Activated CD4-positive, alpha-beta memory T cell treated with anti-CD3 and anti-CD28 coated beads for 36 hours (primary cell): ENCODE data around the gene S100A6. TPM values are rescaled to one million over a fixed set of nuclear protein-coding genes. Genes with fewer than 3 reads are reported as not detected.

Experiments
- CTCF ChIA-PET: fragments of 350-600 bp; sonication (Branson Sonifier 250); formaldehyde crosslinking; loops from one replicate; lab custom pipeline; 2021; ENCODE audit warnings: antibody characterized with exemption, inconsistent platforms; lab: Charles Lee
- POLR2A ChIA-PET: fragments of 350-600 bp; sonication (Branson Sonifier 250); formaldehyde crosslinking; loops from one replicate; lab custom pipeline; 2021; ENCODE audit warnings: antibody characterized with exemption; lab: Charles Lee
- DNase-seq: peaks from one replicate; pipeline ENCODE4 v3.0.0-alpha.2; 2020
- H3K27ac Mint-ChIP-seq: one replicate; pipeline ENCODE4 v1.8.0; 2021; ENCODE audit warnings: mixed read lengths
- H3K27me3 Mint-ChIP-seq: one replicate; pipeline ENCODE4 v1.8.0; 2021; ENCODE audit warnings: mixed read lengths
- H3K36me3 Mint-ChIP-seq: one replicate; pipeline ENCODE4 v1.8.0; 2021; ENCODE audit warnings: mixed read lengths
- H3K4me1 Mint-ChIP-seq: one replicate; pipeline ENCODE4 v1.8.0; 2021; ENCODE audit warnings: low read depth, mixed read lengths
- H3K4me3 Mint-ChIP-seq: one replicate; pipeline ENCODE4 v1.8.0; 2021; ENCODE audit warnings: mild to moderate bottlenecking, mixed read lengths
- H3K9me3 Mint-ChIP-seq: one replicate; pipeline ENCODE4 v1.8.0; 2021; ENCODE audit warnings: mixed read lengths
- intact Hi-C: fragments of 100-400 bp; cut with micrococcal nuclease; formaldehyde crosslinking; loops from one replicate; pipeline ENCODE4 v1.15.1; 2023
- total RNA-seq, 2 experiments: library from RNA; stranded (reverse); gene quantifications; one replicate each; pipeline ENCODE4 v1.2.3, GENCODE V29; 2021

The S100A6 gene
- total RNA-seq, 2 experiments from 2014 or later: 503 to 513 TPM

DNA sequence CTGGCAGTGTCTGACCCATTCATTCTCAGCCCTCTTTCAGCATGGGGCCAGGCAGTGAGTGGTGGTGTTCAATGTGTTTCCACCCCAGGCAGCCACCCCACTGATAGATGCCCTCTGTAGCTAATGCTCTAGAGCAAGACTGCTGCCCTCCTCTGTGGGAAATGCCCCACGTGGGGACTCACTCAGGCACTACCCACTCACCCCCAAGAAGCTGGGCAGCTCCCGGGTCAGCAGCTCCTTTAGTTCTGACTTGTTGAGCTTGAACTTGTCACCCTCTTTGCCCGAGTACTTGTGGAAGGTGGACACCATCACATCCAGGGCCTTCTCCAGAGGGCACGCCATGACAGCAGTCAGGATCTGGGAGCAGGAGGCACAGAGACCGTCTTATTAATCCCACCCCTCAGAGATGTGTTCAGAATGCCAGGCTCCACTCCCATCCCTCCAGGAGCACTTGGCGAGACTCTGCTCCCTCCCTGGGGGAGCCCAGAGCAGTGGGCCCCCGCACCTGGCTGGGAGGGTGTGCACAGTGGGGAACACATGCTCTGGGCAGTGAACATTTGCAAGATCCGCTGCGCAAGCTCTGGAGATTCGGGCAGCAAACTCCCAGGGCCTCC, 8.8 kb upstream of the S100A6 start:
- H3K27me3 Mint-ChIP-seq: no peaks in the 10 kb centered on the region
- no peak for DNase-seq
- intact Hi-C loops: loop anchor here (1.0 to 10.0 kb wide), 5 partner anchors 8 to 1510 kb away; partner anchors contain the start of genes CREB3L4, S100A11 and SLC39A1
- H3K4me1 Mint-ChIP-seq: peaks cover 82% of the 10 kb centered on the region
- peaks cover 30% of the 10 kb centered on the region for H3K36me3 Mint-ChIP-seq
- H3K4me3 Mint-ChIP-seq: peak overlapping the region; percentile 92
- H3K9me3 Mint-ChIP-seq: no peaks in the 10 kb centered on the region
- peak overlapping the region; percentile 99 for H3K27ac Mint-ChIP-seq
- ChIA-PET CTCF (interaction anchor here (0.6 to 5.4 kb wide), 9 partner anchors 9 to 34 kb away, joined by 3 to 66 read pairs (median 19); partner anchors contain the start of genes S100A2 and S100A6), POLR2A (interaction anchor here (0.9 to 4.2 kb wide), 9 partner anchors 9 to 423 kb away, joined by 3 to 96 read pairs (median 6); partner anchors contain the start of genes CHTOP, CREB3L4, S100A2 and S100A6)

DNA sequence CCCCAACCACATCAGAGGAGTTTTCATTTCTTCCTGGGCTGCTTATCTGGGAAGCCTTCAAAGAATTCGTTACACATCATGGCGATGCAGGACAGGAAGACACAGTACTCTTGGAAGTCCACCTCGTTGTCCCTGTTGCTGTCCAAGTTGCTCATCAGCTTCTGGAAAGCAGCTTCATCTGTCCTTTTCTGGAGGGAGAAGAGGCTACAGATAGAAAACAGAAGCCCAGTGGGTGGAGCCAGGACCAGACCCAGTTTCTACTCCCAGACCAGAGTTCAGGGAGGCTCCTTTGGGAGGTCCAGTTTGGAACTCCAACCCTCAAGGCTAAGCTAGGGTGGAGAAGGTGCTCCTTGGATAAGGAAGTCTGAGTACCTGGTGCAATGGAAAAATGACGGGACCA, 7.9 kb upstream of the S100A6 start:
- Mint-ChIP-seq H3K36me3 (peaks cover 30% of the 10 kb centered on the region), H3K27me3 (no peaks in the 10 kb centered on the region), H3K27ac (peak overlapping the region; percentile 99), H3K4me1 (peaks cover 83% of the 10 kb centered on the region), H3K4me3 (peak overlapping the region; percentile 92), H3K9me3 (no peaks in the 10 kb centered on the region)
- ChIA-PET POLR2A (interaction anchor here (1.7 to 4.2 kb wide), 4 partner anchors 10 to 90 kb away, joined by 13 to 96 read pairs (median 35); partner anchors contain the start of genes CHTOP, S100A2 and S100A6), CTCF (interaction anchor here (2.0 to 5.4 kb wide), 6 partner anchors 9 to 33 kb away, joined by 7 to 66 read pairs (median 27); partner anchors contain the start of gene S100A6)
- intact Hi-C loops: loop anchor here (10.0 kb wide), 2 partner anchors 421 to 1509 kb away; partner anchors contain the start of genes CREB3L4, S100A11 and SLC39A1
- no peak for DNase-seq

DNA sequence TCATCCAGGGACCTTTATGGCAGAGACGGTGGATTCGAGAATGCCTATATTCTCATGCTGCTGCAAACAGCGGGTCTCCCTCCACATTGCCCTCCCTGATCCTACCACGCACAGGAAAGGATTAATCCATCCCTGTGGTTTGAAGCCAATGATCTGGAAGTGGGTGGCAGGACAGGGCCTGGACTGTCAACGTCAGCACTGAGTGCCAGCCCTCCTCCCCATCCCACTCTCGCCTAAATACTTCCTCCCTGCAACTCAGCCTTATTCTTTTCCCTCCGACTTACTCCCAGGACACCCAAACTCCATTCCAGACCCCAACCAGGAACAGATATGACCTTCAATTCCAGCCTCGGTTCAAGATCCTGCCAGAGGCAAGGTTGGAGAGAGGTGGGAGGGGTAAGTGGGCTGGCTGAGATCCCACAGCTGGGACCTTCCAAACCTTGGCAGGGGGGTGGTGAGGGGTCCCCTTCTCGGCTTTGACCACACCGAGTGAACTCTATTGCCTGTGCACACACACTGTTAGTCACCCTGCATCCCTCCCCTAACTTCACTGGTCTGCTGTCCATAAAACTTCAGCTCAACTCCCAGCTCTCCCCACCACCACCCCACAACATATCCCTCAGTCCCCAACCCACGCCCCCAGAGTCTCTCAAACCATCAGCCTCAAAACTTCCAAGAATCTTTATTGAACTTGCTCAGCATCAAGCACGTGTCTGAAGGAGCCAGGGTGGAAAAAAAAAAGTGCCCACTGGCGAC, 7.3 kb upstream of the S100A6 start:
- no peaks in the 10 kb centered on the region for H3K9me3 Mint-ChIP-seq
- POLR2A ChIA-PET: interaction anchor here (3.4 to 4.2 kb wide), 3 partner anchors 9 to 91 kb away, joined by 20 to 96 read pairs (median 50); partner anchors contain the start of genes CHTOP, S100A2 and S100A6
- CTCF ChIA-PET: interaction anchor here (3.3 to 5.4 kb wide), 4 partner anchors 8 to 32 kb away, joined by 26 to 66 read pairs (median 38); partner anchors contain the start of gene S100A6
- H3K4me1 Mint-ChIP-seq: peaks cover 82% of the 10 kb centered on the region
- no peaks in the 10 kb centered on the region for H3K27me3 Mint-ChIP-seq
- intact Hi-C loops: loop anchor here (10.0 kb wide), 2 partner anchors 422 to 1508 kb away; partner anchors contain the start of genes CREB3L4, S100A11 and SLC39A1
- DNase-seq: no peak
- peaks cover 30% of the 10 kb centered on the region for H3K36me3 Mint-ChIP-seq
- peak overlapping the region; percentile 92 for H3K4me3 Mint-ChIP-seq
- H3K27ac Mint-ChIP-seq: peak overlapping the region; percentile 99

DNA sequence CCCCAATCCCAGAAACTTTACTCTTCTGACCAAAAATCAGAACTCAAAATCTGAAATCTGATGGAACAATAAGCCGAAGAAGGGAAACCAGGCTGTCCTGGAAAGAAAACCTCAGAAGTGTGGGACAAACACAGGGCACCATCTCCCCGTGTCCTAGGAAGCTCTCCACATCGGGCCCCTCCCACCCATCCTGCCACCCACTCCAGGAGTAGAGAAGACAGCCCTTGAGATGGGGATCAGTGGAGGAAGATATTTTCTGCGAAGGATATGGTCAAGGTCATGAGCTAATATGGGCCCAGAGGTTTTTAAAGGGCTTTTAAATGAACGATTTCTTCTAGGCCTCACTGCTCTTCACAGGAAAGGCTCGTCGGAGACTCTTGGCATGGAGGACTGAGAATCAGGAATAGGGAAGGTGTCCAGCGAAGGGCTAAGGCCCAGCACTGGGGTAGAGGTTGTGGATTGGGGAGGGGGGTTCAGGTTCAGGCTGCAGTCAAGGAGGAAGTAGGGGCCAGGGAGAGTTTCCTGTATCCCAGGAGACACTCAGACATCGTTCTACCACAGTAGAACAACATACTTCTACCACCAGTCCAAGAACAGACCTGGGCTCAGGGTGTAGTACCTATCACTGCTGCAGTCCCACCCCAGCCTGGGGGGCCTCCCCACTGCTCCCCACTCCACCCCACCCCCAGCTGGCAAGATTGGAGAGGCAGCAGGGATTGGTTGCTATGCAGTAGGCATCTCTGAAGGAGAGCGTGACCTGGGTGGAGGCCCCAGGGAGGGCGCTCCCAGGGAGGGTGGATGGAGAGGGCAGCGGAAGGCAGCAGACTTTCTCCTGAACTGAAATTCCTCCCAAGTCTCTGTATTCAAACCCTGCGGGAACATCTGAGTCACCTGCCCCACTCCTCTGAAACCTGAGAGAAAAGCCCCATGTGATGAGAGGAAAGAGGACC, 6.1 kb upstream of the S100A6 start:
- peak overlapping the region; percentile 10 for H3K4me3 Mint-ChIP-seq
- POLR2A ChIA-PET: interaction anchor here (0.8 to 1.3 kb wide), 2 partner anchors 25 to 92 kb away, joined by 3 read pairs; partner anchors contain the start of gene CHTOP
- peaks cover 30% of the 10 kb centered on the region for H3K36me3 Mint-ChIP-seq
- intact Hi-C loops: loop anchor here (10.0 kb wide), 2 partner anchors 423 to 1507 kb away; partner anchors contain the start of genes CREB3L4, S100A11 and SLC39A1
- H3K9me3 Mint-ChIP-seq: no peaks in the 10 kb centered on the region
- H3K27me3 Mint-ChIP-seq: no peaks in the 10 kb centered on the region
- CTCF ChIA-PET: interaction anchor here (0.6 to 5.4 kb wide), 4 partner anchors 7 to 26 kb away, joined by 3 to 66 read pairs (median 22); partner anchors contain the start of gene S100A6
- H3K27ac Mint-ChIP-seq: peak overlapping the region; percentile 99
- peaks cover 83% of the 10 kb centered on the region for H3K4me1 Mint-ChIP-seq
- no peak for DNase-seq

DNA sequence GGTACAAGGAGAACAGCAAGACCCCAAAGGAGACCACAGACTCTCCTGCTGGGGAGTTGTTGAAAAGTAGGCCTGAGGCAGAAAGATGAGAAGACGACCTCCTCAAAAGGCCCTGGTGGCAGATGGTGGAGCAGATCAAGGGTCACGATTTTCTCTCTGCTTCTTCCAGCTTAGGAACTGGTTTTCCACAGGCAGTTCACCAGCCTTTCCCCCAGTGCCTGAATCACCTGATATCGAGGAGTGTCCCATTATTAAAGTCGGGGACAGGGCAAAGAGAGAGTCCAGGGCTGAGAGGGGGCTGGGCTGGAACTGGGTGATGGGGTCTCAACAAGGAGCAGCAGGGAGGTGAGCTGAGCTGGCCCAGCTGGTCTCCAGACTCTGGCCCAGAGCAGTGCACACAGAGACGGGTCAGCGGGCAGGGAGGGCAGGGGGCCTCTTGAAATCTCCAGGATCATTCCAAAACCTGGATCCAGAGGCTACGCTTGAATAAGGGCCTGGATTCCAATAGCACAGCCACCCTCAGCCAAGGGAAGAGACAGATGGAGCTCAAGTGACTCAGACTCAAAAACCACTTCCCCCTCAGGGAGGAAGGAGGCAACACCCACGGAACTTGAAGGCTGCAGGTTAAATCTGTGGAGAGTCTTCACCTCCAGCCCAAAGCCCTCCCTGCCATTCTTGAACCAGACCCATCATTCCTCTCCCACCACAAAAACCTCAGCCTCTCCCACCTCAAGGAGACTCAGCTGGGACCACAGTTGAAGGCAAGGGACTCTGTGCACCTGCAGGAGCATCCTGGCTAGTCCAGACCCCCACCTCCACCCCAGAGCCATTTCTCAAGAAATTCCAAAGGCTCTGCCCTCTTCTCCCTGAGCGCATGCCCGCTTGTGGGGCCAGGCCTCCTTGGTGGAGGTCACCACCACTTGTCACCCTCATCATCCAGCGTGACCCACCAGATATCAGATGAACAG, 4.9 kb upstream of the S100A6 start, which contains the start of gene S100A5:
Gene S100A5 (minus strand): TSS at position 541 of the 968 bp plus-strand sequence. CDS start 743 bp downstream, outside the sequence.
- ChIA-PET POLR2A (interaction anchor here (1.0 to 1.6 kb wide), 3 partner anchors 21 to 93 kb away, joined by 3 read pairs; partner anchors contain the start of genes CHTOP and S100A2), CTCF (interaction anchor here (0.9 to 2.8 kb wide), 5 partner anchors 9 to 32 kb away, joined by 3 to 17 read pairs (median 4); no protein-coding TSS in a partner anchor)
- Mint-ChIP-seq H3K9me3 (no peaks in the 10 kb centered on the region), H3K4me1 (peaks cover 83% of the 10 kb centered on the region), H3K4me3 (peak within 1 kb of the TSS; percentile 56), H3K27me3 (no peaks in the 10 kb centered on the region), H3K27ac (peak within 1 kb of the TSS; percentile 89), H3K36me3 (peaks cover 33% of the 10 kb centered on the region)
- peak; percentile 73 for DNase-seq
- intact Hi-C loops: loop anchor here (10.0 kb wide), 2 partner anchors 424 to 1506 kb away; partner anchors contain the start of genes CREB3L4, S100A11 and SLC39A1

DNA sequence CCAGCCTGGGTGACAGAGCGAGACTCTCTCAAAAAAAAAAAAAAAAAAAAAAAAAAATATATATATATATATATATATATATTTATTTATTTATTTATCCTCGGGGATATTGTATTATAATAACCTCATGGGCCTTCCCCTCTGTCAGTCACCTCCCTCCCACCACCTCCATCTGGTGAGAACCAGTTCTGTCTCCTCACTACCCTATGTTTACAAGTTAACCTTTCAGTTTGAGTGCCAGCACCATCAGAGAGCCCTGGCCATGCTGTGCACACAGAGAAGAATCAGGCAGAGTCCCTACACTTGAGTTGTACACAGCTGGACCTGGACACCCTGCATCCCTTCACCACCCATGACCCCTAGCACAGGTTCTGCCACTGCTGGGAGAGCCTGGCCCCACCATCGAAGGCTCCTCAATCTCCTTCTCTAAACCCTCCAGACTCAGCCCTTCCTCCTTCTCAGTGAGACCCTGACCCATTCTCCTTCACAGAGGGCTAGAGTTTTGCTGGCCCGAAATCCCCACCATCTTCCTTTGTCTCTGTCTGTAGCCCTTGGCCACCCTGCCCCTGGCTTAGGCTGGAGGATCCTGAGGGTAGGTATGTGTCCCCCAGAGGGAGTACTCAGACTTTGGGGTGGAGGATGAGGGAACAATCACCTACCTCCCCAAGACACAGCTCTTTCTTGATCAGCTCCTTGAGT, 3.8 kb upstream of the S100A6 start:
- CTCF ChIA-PET: interaction anchor here (1.1 to 2.8 kb wide), 3 partner anchors 8 to 28 kb away, joined by 4 to 17 read pairs (median 9); no protein-coding TSS in a partner anchor

DNA sequence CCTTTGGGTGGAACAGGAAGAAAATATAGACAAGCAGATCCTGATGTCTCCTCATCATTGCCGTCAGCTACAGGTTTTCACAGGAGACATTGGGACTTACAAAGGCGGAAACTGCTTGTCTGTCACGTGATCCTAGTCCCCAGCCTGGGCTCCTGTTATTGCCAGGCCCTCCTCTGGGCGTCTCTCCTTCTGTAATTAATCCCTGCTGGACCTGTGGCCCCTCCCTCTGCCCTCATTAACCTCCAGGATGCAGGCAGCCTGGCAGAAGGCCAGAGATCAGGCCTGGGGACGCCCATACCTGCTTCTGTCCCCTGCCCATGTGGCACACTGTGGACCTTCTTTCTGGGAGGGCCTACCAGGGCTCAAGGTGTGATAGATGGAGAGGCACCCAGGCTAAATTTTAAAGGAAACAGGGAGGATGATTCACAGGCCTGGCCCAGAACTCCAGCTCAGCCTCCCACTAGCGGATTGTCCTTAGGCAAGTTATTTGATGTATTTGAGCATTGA, 2.6 kb upstream of the S100A6 start:
- Mint-ChIP-seq H3K27ac (no peak overlapping the region), H3K36me3 (peaks cover 27% of the 10 kb centered on the region), H3K9me3 (no peaks in the 10 kb centered on the region), H3K27me3 (no peaks in the 10 kb centered on the region), H3K4me3 (no peak overlapping the region), H3K4me1 (peaks cover 75% of the 10 kb centered on the region)
- DNase-seq: no peak
- intact Hi-C loops: loop anchor here (10.0 kb wide), 1 partner anchor 96 kb away; the partner anchor contains the start of gene CHTOP
- ChIA-PET CTCF (interaction anchor here (1.8 kb wide), 1 partner anchor 30 kb away, joined by 5 read pairs; no protein-coding TSS in a partner anchor), POLR2A (no interaction called here)

More for the DNA sequence above, 3.8 kb upstream of the S100A6 start:
- Mint-ChIP-seq H3K4me3 (no peak overlapping the region), H3K4me1 (peaks cover 76% of the 10 kb centered on the region), H3K27me3 (no peaks in the 10 kb centered on the region), H3K9me3 (no peaks in the 10 kb centered on the region), H3K27ac (peak overlapping the region; percentile 89), H3K36me3 (peaks cover 30% of the 10 kb centered on the region)
- DNase-seq: peak; percentile 35
- intact Hi-C loops: loop anchor here (10.0 kb wide), 3 partner anchors 95 to 1505 kb away; partner anchors contain the start of genes CHTOP, CREB3L4, S100A11 and SLC39A1
- POLR2A ChIA-PET: interaction anchor here (1.0 to 1.6 kb wide), 2 partner anchors 22 to 26 kb away, joined by 3 read pairs; partner anchors contain the start of gene S100A2

DNA sequence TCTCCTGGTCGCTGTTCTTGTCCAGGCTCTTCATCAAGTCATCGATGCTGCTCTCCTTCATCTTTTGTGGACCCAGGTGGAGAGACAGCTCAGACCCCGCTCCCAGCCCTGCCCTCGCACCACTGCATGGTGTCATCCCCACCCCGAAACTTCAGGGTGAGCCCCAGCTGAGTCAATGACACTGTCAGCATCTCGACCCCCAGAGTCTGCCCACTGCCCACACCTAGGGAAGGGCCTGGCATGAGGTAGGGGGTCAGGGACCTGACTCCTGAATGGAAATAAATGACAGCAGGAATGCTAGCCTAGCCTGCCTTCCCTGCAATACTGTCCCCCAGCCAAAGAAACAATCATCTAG, 1.6 kb upstream of the S100A6 start:
- no peak for DNase-seq
- Mint-ChIP-seq H3K36me3 (peaks cover 22% of the 10 kb centered on the region), H3K9me3 (no peaks in the 10 kb centered on the region), H3K4me1 (peaks cover 75% of the 10 kb centered on the region), H3K4me3 (no peak overlapping the region), H3K27me3 (no peaks in the 10 kb centered on the region), H3K27ac (peak overlapping the region; percentile 96)
- CTCF ChIA-PET: interaction anchor here (1.8 kb wide), 1 partner anchor 31 kb away, joined by 5 read pairs; no protein-coding TSS in a partner anchor
- intact Hi-C loops: loop anchor here (10.0 kb wide), 1 partner anchor 97 kb away; the partner anchor contains the start of gene CHTOP
- POLR2A ChIA-PET: no interaction called here
